Vagina (tissue), 2 donors: ENCODE data around the gene ENO2.

Source experiments
- CTCF ChIP-seq, 3 experiments: fragments of 450-650 bp in 2 of 3; fragments of 200-600 bp in 1 of 3; sonication (generic) in 1 of 3; IDR thresholded peaks; one replicate each; pipeline ENCODE4 v1.5.1; 2017 to 2019; ENCODE audit warnings: antibody characterized with exemption in 3 of 3, mild to moderate bottlenecking in 2 of 3, moderate library complexity in 2 of 3
- POLR2A ChIP-seq, 2 donors: fragments of 450-650 bp; IDR thresholded peaks; one replicate each; pipeline ENCODE4 v1.6.1; 2017; ENCODE audit warnings: antibody characterized with exemption in 2 of 2, mild to moderate bottlenecking in 2 of 2, moderate library complexity in 2 of 2
- POLR2AphosphoS5 ChIP-seq, 2 donors: sonication (generic); formaldehyde crosslinking; IDR thresholded peaks; one replicate each; pipeline ENCODE4 v1.9.0; 2017; ENCODE audit warnings: antibody characterized with exemption in 2 of 2, mild to moderate bottlenecking in 2 of 2, low read depth in 1 of 2; ENCODE audit not compliant: insufficient read depth in 1 of 2

- TF ChIP-seq POLR2AphosphoS5 (IDR thresholded peaks at IDR 0.05; ENCODE audit: insufficient read depth in 1 of 2, low read depth in 1 of 2) = no peak
- TF ChIP-seq POLR2A (IDR thresholded peaks at IDR 0.05) = no peak
- no peak for TF ChIP-seq CTCF (IDR thresholded peaks at IDR 0.05)
Observed at GRCh38 chr12:6966351-6966750, 52.0 kb downstream of the ENO2 start.
